Endothelial cell (in vitro differentiated cells): ENCODE results near the gene MOK. TPM values are rescaled to one million over a fixed set of nuclear protein-coding genes. Genes with fewer than 3 reads are reported as not detected.

ENCODE experiments used
- DNase-seq: peaks from one replicate; pipeline ENCODE4 v3.0.0; 2021; ENCODE audit warnings: low spot score
- H3K27ac Mint-ChIP-seq: one replicate; pipeline ENCODE4 v1.8.0; 2021; ENCODE audit warnings: mixed read lengths, inconsistent platforms; ENCODE audit not compliant: unreplicated experiment
- H3K27me3 Mint-ChIP-seq: one replicate; pipeline ENCODE4 v1.8.0; 2021; ENCODE audit warnings: mild to moderate bottlenecking, moderate library complexity, mixed read lengths, inconsistent platforms; ENCODE audit not compliant: unreplicated experiment
- H3K36me3 Mint-ChIP-seq: one replicate; pipeline ENCODE4 v1.8.0; 2021; ENCODE audit warnings: mild to moderate bottlenecking, low read depth, mixed read lengths, inconsistent platforms; ENCODE audit not compliant: unreplicated experiment
- H3K4me1 Mint-ChIP-seq: one replicate; pipeline ENCODE4 v1.8.0; 2021; ENCODE audit warnings: mild to moderate bottlenecking, mixed read lengths, inconsistent platforms; ENCODE audit not compliant: unreplicated experiment
- H3K4me3 Mint-ChIP-seq: one replicate; pipeline ENCODE4 v1.8.0; 2021; ENCODE audit warnings: mild to moderate bottlenecking, mixed read lengths, inconsistent platforms; ENCODE audit not compliant: unreplicated experiment
- H3K9me3 Mint-ChIP-seq: one replicate; pipeline ENCODE4 v1.8.0; 2021; ENCODE audit warnings: mixed read lengths, inconsistent platforms; ENCODE audit not compliant: unreplicated experiment
- total RNA-seq: library from RNA; stranded (reverse); fragmentation: NEBNext Ultra II Directional; extraction: Animal tissue kit (Norgen Biotek cat#: 25700); gene quantifications from one replicate; pipeline ENCODE4 v1.2.1, GENCODE V29; 2021; ENCODE audit not compliant: unreplicated experiment
- TF ChIP-seq, protein P1 (sequence below): fragments of 200-600 bp; sonication (generic); IDR thresholded peaks from one replicate; pipeline ENCODE4 v1.5.0; 2021; ENCODE audit warnings: antibody characterized with exemption; ENCODE audit not compliant: unreplicated experiment

MOK gene
- total RNA-seq, 1 donor from 2014 or later, result 5.8 TPM

- no peak for DNase-seq
- Mint-ChIP-seq H3K9me3 (no peaks in the 10 kb centered on the region), H3K27ac (no peak overlapping the region), H3K36me3 (peaks cover 5% of the 10 kb centered on the region), H3K4me1 (peaks cover 8% of the 10 kb centered on the region), H3K4me3 (no peak overlapping the region), H3K27me3 (peaks cover 1% of the 10 kb centered on the region)
- TF ChIP-seq, protein P1, sequence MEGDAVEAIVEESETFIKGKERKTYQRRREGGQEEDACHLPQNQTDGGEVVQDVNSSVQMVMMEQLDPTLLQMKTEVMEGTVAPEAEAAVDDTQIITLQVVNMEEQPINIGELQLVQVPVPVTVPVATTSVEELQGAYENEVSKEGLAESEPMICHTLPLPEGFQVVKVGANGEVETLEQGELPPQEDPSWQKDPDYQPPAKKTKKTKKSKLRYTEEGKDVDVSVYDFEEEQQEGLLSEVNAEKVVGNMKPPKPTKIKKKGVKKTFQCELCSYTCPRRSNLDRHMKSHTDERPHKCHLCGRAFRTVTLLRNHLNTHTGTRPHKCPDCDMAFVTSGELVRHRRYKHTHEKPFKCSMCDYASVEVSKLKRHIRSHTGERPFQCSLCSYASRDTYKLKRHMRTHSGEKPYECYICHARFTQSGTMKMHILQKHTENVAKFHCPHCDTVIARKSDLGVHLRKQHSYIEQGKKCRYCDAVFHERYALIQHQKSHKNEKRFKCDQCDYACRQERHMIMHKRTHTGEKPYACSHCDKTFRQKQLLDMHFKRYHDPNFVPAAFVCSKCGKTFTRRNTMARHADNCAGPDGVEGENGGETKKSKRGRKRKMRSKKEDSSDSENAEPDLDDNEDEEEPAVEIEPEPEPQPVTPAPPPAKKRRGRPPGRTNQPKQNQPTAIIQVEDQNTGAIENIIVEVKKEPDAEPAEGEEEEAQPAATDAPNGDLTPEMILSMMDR, result no peak
These were observed 78.4 kb downstream of the MOK start for GRCh38 chr14:102226356-102227125.

GRCh38 chr14:102225936-102226335 lies 79.0 kb downstream of the MOK start:
- DNase-seq, result no peak
- TF ChIP-seq, protein P1, result no peak
- Mint-ChIP-seq H3K36me3 (peaks cover 5% of the 10 kb centered on the region), H3K9me3 (no peaks in the 10 kb centered on the region), H3K27ac (peak overlapping the region; percentile 13), H3K4me1 (peaks cover 12% of the 10 kb centered on the region), H3K4me3 (no peak overlapping the region), H3K27me3 (peaks cover 1% of the 10 kb centered on the region)

- TF ChIP-seq, protein P1, result no peak
- peak overlapping the region; percentile 13 for H3K27ac Mint-ChIP-seq
These were observed 79.6 kb downstream of the MOK start for GRCh38 chr14:102225386-102225785.

GRCh38 chr14:102223682-102224081 lies 81.3 kb downstream of the MOK start:
- Mint-ChIP-seq H3K4me3 (no peak overlapping the region), H3K27me3 (peaks cover 1% of the 10 kb centered on the region), H3K9me3 (no peaks in the 10 kb centered on the region), H3K27ac (no peak overlapping the region), H3K36me3 (no peaks in the 10 kb centered on the region), H3K4me1 (peaks cover 13% of the 10 kb centered on the region)
- TF ChIP-seq, protein P1, result no peak
- DNase-seq, result no peak

More at GRCh38 chr14:102225386-102225785, 79.6 kb downstream of the MOK start:
- DNase-seq, result no peak
- peaks cover 1% of the 10 kb centered on the region for H3K27me3 Mint-ChIP-seq
- peaks cover under 1% of the 10 kb centered on the region for H3K36me3 Mint-ChIP-seq
- H3K4me1 Mint-ChIP-seq, result peaks cover 13% of the 10 kb centered on the region
- H3K9me3 Mint-ChIP-seq, result no peaks in the 10 kb centered on the region
- H3K4me3 Mint-ChIP-seq, result no peak overlapping the region

DNA sequence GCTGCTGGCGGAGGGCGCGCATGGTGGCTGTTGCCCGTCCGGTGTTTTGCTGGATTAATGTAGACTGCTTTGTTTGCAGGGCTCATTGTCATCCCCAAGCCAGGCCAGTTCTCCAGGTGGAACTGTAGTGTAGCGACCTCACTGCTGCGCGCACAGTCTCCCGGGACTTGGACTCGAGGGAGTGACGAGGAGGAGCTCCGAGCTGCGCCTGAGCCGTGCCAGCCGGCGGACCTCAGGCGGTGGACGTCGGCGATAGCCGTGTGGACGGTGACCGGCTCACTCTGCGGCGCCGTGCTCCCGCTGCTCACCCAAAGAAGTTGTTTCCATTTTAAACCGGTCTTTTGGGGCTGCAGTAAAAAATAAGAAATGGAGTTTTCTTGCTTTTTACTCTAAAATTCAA lies 82.2 kb downstream of the MOK start:
- no peaks in the 10 kb centered on the region for H3K9me3 Mint-ChIP-seq
- H3K4me1 Mint-ChIP-seq, result peaks cover 13% of the 10 kb centered on the region
- TF ChIP-seq, protein P1, result no peak
- H3K36me3 Mint-ChIP-seq, result no peaks in the 10 kb centered on the region
- no peak overlapping the region for H3K27ac Mint-ChIP-seq
- H3K4me3 Mint-ChIP-seq, result no peak overlapping the region
- DNase-seq, result no peak
- H3K27me3 Mint-ChIP-seq, result peaks cover 1% of the 10 kb centered on the region
